ENCODE measurements around the gene DPP6. TPM values are rescaled to one million over a fixed set of nuclear protein-coding genes. Genes with fewer than 3 reads are reported as not detected.

The DPP6 gene
- total RNA-seq, 1 experiment from 2014 or later: not detected

GRCh38 chr7:154546946-154547587 is 494.9 kb downstream of the DPP6 start:
- in situ Hi-C loops (cut with HindIII; ENCODE audit: low pct_unique_long_range_greater_than_20kb, low sequenced_read_pairs): no loop called here
- POLR2A ChIA-PET: no interaction called here
- BruUV-seq (replicated peaks): no TSS peak
- Histone ChIP-seq H3K36me3 (ENCODE audit: control insufficient read depth, insufficient read depth, low read length) (no peaks in the 10 kb centered on the region), H3K4me1 (ENCODE audit: control insufficient read depth, insufficient read depth, low read length) (no peaks in the 10 kb centered on the region), H3K9me3 (ENCODE audit: control insufficient read depth, insufficient read depth, low read depth, low read length) (no peaks in the 10 kb centered on the region), H3K27ac (ENCODE audit: low read length) (no peak overlapping the region), H3K4me3 (ENCODE audit: low read depth in 2 of 2, low read length in 2 of 2) (no peak overlapping the region), H3K27me3 (ENCODE audit: control insufficient read depth, insufficient read depth, low read length) (no peaks in the 10 kb centered on the region)
- DNase-seq (ENCODE audit: low read depth, low spot score) (no peak), ATAC-seq (no peak)
- TF ChIP-seq, protein P1, sequence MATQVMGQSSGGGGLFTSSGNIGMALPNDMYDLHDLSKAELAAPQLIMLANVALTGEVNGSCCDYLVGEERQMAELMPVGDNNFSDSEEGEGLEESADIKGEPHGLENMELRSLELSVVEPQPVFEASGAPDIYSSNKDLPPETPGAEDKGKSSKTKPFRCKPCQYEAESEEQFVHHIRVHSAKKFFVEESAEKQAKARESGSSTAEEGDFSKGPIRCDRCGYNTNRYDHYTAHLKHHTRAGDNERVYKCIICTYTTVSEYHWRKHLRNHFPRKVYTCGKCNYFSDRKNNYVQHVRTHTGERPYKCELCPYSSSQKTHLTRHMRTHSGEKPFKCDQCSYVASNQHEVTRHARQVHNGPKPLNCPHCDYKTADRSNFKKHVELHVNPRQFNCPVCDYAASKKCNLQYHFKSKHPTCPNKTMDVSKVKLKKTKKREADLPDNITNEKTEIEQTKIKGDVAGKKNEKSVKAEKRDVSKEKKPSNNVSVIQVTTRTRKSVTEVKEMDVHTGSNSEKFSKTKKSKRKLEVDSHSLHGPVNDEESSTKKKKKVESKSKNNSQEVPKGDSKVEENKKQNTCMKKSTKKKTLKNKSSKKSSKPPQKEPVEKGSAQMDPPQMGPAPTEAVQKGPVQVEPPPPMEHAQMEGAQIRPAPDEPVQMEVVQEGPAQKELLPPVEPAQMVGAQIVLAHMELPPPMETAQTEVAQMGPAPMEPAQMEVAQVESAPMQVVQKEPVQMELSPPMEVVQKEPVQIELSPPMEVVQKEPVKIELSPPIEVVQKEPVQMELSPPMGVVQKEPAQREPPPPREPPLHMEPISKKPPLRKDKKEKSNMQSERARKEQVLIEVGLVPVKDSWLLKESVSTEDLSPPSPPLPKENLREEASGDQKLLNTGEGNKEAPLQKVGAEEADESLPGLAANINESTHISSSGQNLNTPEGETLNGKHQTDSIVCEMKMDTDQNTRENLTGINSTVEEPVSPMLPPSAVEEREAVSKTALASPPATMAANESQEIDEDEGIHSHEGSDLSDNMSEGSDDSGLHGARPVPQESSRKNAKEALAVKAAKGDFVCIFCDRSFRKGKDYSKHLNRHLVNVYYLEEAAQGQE (IDR thresholded peaks at IDR 0.05; ENCODE audit: insufficient read depth in 1 of 2, low read depth in 2 of 2, low read length in 1 of 2): no peak
- TF ChIP-seq POLR2AphosphoS5 (IDR thresholded peaks at IDR 0.05; ENCODE audit: low read depth, low read length) (no peak), SIN3A (IDR thresholded peaks at IDR 0.05; ENCODE audit: borderline replicate concordance, insufficient read depth, low read depth, low read length) (no peak), TCF7L2 (IDR thresholded peaks at IDR 0.05; ENCODE audit: low read depth, low read length) (no peak), CTCF (IDR thresholded peaks at IDR 0.05) (no peak)
- CTCF ChIA-PET: no interaction called here
- intact Hi-C loops (cut with micrococcal nuclease; ENCODE audit: unreplicated experiment): no loop called here

- ATAC-seq (no peak), DNase-seq (ENCODE audit: low read depth, low spot score) (no peak)
- TF ChIP-seq SIN3A (IDR thresholded peaks at IDR 0.05; ENCODE audit: borderline replicate concordance, insufficient read depth, low read depth, low read length) (no peak), TCF7L2 (IDR thresholded peaks at IDR 0.05; ENCODE audit: low read depth, low read length) (no peak), POLR2AphosphoS5 (IDR thresholded peaks at IDR 0.05; ENCODE audit: low read depth, low read length) (no peak), CTCF (IDR thresholded peaks at IDR 0.05) (no peak)
- TF ChIP-seq, protein P1 (IDR thresholded peaks at IDR 0.05; ENCODE audit: insufficient read depth in 1 of 2, low read depth in 2 of 2, low read length in 1 of 2): no peak
- intact Hi-C loops (cut with micrococcal nuclease; ENCODE audit: unreplicated experiment): no loop called here
- no peaks in the 10 kb centered on the region; the same call in 1 of the 2 replicates for H3K27me3 ChIP-seq (ENCODE audit: control insufficient read depth, insufficient read depth, low read length)
- no peak overlapping the region for H3K4me3 ChIP-seq (ENCODE audit: low read depth in 2 of 2, low read length in 2 of 2)
- H3K4me1 ChIP-seq (ENCODE audit: control insufficient read depth, insufficient read depth, low read length): no peaks in the 10 kb centered on the region
- ChIA-PET CTCF (no interaction called here), POLR2A (no interaction called here)
- BruUV-seq (replicated peaks): no TSS peak
- 0 out of 2 replicates have a peak, but pooled peaks cover under 1% of the 10 kb centered on the region for H3K9me3 ChIP-seq (ENCODE audit: control insufficient read depth, insufficient read depth, low read depth, low read length)
- H3K36me3 ChIP-seq (ENCODE audit: control insufficient read depth, insufficient read depth, low read length): no peaks in the 10 kb centered on the region
- in situ Hi-C loops (cut with HindIII; ENCODE audit: low pct_unique_long_range_greater_than_20kb, low sequenced_read_pairs): no loop called here
- H3K27ac ChIP-seq (ENCODE audit: low read length): no peak overlapping the region
Observed at GRCh38 chr7:154553711-154554265, 501.6 kb downstream of the DPP6 start.

Data from Panc1 (cell line).